ENCODE data around the gene ALDH16A1.

GRCh38 chr19:49474542-49474924 lies 21.5 kb downstream of the ALDH16A1 start:
- TF ChIP-seq POLR2AphosphoS5 (IDR thresholded peaks at IDR 0.05; ENCODE audit: low read depth, low read length) (no peak), JUND (IDR thresholded peaks at IDR 0.05; ENCODE audit: low read length) (no peak), BRCA1 (IDR thresholded peaks at IDR 0.05; ENCODE audit: low read depth, low read length) (no peak), CREB1 (IDR thresholded peaks at IDR 0.05) (no peak), CTCF (IDR thresholded peaks at IDR 0.05; ENCODE audit: control extremely low read depth in 1 of 3, insufficient read depth in 1 of 3, low read depth in 1 of 3, low read length in 3 of 3) (no peak), TBP (IDR thresholded peaks at IDR 0.05; ENCODE audit: low read depth, low read length) (no peak), POLR2A (IDR thresholded peaks at IDR 0.05; ENCODE audit: control extremely low read depth in 1 of 2, low read depth in 2 of 2, low read length in 2 of 2) (no peak), ZNF274 (IDR thresholded peaks at IDR 0.05; ENCODE audit: borderline replicate concordance, extremely low read depth, low read length) (no peak), YY1 (IDR thresholded peaks at IDR 0.05; ENCODE audit: low read depth, low read length) (no peak), POU5F1 (IDR thresholded peaks at IDR 0.05; ENCODE audit: low read depth, low read length) (no peak), EZH2 (IDR thresholded peaks at IDR 0.05; ENCODE audit: low read depth, low read length, severe bottlenecking) (no peak), CBX5 (IDR thresholded peaks at IDR 0.05; ENCODE audit: low read depth, low read length) (no peak), SP1 (IDR thresholded peaks at IDR 0.05; ENCODE audit: low read depth, low read length) (no peak), MAX (IDR thresholded peaks at IDR 0.05) (no peak)

Measured in H1 (cell line).